K562 (cell line): ENCODE data around the gene ITPRIPL2. TPM values are rescaled to one million over a fixed set of nuclear protein-coding genes. Genes with fewer than 3 reads are reported as not detected.

Experiments
- ATAC-seq: fragments of 200-7000 bp; cut with Tn5 transposase; 3 replicates; pipeline ENCODE4 v1.9.1; 2020; ENCODE audit warnings: moderate library complexity
- BruUV-seq: library from RNA; stranded (reverse); fragments of 400-500 nt; replicated peaks from 2 replicates; lab custom pipeline; 2021; lab: Mats Ljungman, UMichigan
- CTCF ChIA-PET: fragments of 300-600 bp; formaldehyde crosslinking; extraction: SDS; loops from one replicate; lab custom pipeline; 2021; ENCODE audit warnings: low intra/inter-chr PET ratio; lab: Yijun Ruan, JAX
- POLR2A ChIA-PET: fragments of 300-600, 350-650 bp; sonication (Branson Sonifier 250); formaldehyde crosslinking; extraction: SDS; loops from one replicate; lab custom pipeline; 2021; ENCODE audit warnings: antibody characterized with exemption, inconsistent platforms; lab: Yijun Ruan, JAX
- DNase-seq, 4 experiments: peaks; one replicate each; pipeline versions ENCODE4 v3.0.0 to v3.0.0-alpha.2; 2011 to 2018; ENCODE audit warnings: low spot score in 3 of 4, mixed read lengths in 3 of 4; ENCODE audit errors: extremely low read depth in 1 of 4
- FAIRE-seq: peaks from 2 replicates; lab custom pipeline; 2011; peaks lifted over from hg19 to GRCh38; lab: Jason Lieb, UNC
- H2AFZ ChIP-seq: 2 replicates; pipeline ENCODE4 v1.6.0; 2011; ENCODE audit warnings: low read depth, low read length, control low read depth, inconsistent platforms
- H3K27ac ChIP-seq: fragments of 200-600 bp; 3 replicates; pipeline ENCODE4 v1.8.0; 2011; ENCODE audit warnings: low read depth, mild to moderate bottlenecking, control low read depth, inconsistent platforms, low read length, moderate library complexity, mixed read lengths; ENCODE audit errors: extremely low read depth
- H3K27me3 ChIP-seq, 2 experiments: fragments of 300-600 bp in 1 of 2; 2 replicates in 1 of 2; 3 replicates in 1 of 2; pipeline versions ENCODE4 v1.6.0 to v1.8.0; 2011; ENCODE audit warnings: inconsistent platforms in 2 of 2, low read length in 2 of 2, mild to moderate bottlenecking in 1 of 2, mixed read lengths in 1 of 2, moderate library complexity in 1 of 2; ENCODE audit not compliant: control insufficient read depth in 2 of 2, insufficient read depth in 2 of 2
- H3K36me3 ChIP-seq: fragments of 300-600 bp; 3 replicates; pipeline ENCODE4 v1.8.0; 2011; ENCODE audit warnings: mild to moderate bottlenecking, low read length, inconsistent platforms; ENCODE audit not compliant: control insufficient read depth, insufficient read depth
- H3K4me1 ChIP-seq, 2 experiments: fragments of 200-600 bp in 1 of 2; replicated peaks in 1 of 2; 2 replicates in 1 of 2; 3 replicates in 1 of 2; pipeline versions ENCODE4 v1.5.1 to v1.8.0; 2011; ENCODE audit warnings: inconsistent platforms in 2 of 2, low read length in 2 of 2, mild to moderate bottlenecking in 1 of 2, mixed read lengths in 1 of 2, moderate library complexity in 1 of 2; ENCODE audit not compliant: control insufficient read depth in 2 of 2, insufficient read depth in 2 of 2
- H3K4me2 ChIP-seq: 2 replicates; pipeline ENCODE4 v1.6.1; 2011; ENCODE audit warnings: low read length, control low read depth, inconsistent platforms, mixed read lengths; ENCODE audit not compliant: insufficient read depth
- H3K4me3 ChIP-seq: fragments of 200-600 bp; sonication (generic), shearing (Covaris generic); 2 replicates; pipeline ENCODE4 v1.5.1; 2016; ENCODE audit warnings: control low read depth, inconsistent platforms
- H3K79me2 ChIP-seq: fragments of 200-600 bp; 3 replicates; pipeline ENCODE4 v1.8.0; 2011; ENCODE audit warnings: low read length, inconsistent platforms; ENCODE audit not compliant: control insufficient read depth, insufficient read depth
- H3K9ac ChIP-seq, 2 experiments: 2 replicates each; pipeline versions ENCODE4 v1.6.0 to v1.6.1; 2011; ENCODE audit warnings: low read depth in 2 of 2, low read length in 2 of 2, control low read depth in 1 of 2, inconsistent platforms in 1 of 2, mild to moderate bottlenecking in 1 of 2, mixed read lengths in 1 of 2; ENCODE audit not compliant: insufficient read depth in 1 of 2
- H3K9me1 ChIP-seq: one replicate; pipeline ENCODE4 v1.6.0; 2011; ENCODE audit warnings: inconsistent platforms, mild to moderate bottlenecking, low read length, moderate library complexity; ENCODE audit not compliant: control insufficient read depth, insufficient read depth
- H3K9me3 ChIP-seq: replicated peaks from 2 replicates; pipeline ENCODE4 v1.5.1; 2011; ENCODE audit warnings: low read depth, low read length, inconsistent platforms; ENCODE audit not compliant: control insufficient read depth, insufficient read depth
- H4K20me1 ChIP-seq: replicated peaks from 2 replicates; pipeline ENCODE4 v1.6.1; 2011; ENCODE audit warnings: low read length, inconsistent platforms, mixed read lengths; ENCODE audit not compliant: control insufficient read depth, insufficient read depth
- ATF3 ChIP-seq, 2 experiments: fragments of 450-650 bp in 1 of 2; sonication (generic) in 1 of 2; formaldehyde crosslinking in 1 of 2; IDR thresholded peaks in 1 of 2; conservative IDR thresholded peaks in 1 of 2; 2 replicates each; pipeline versions ENCODE4 v1.6.1 to v1.8.1; 2016 to 2023; ENCODE audit warnings: mild to moderate bottlenecking in 2 of 2, moderate library complexity in 2 of 2, inconsistent platforms in 1 of 2, missing genetic modification reagents in 1 of 2
- FOSL1 ChIP-seq: fragments of 200-800 bp; sonication (Bioruptor generic); conservative IDR thresholded peaks from 2 replicates; pipeline ENCODE4 v1.6.1; 2016; ENCODE audit warnings: missing genetic modification characterization, missing compliant biosample characterization
- RBM22 ChIP-seq: fragments of 200-400 bp; formaldehyde crosslinking; IDR thresholded peaks from 2 replicates; pipeline ENCODE4 v1.6.1; 2018; ENCODE audit warnings: low read length, low read depth; ENCODE audit not compliant: poor library complexity, severe bottlenecking
- ZBTB9 ChIP-seq: fragments of 450-650 bp; formaldehyde crosslinking; IDR thresholded peaks from 2 replicates; pipeline ENCODE4 v1.4.0; 2020; ENCODE audit warnings: mild to moderate bottlenecking, moderate library complexity
- ZNF324 ChIP-seq: fragments of 250-450 bp; sonication (Bioruptor Pico); IDR thresholded peaks from 2 replicates; pipeline ENCODE4 v1.4.0; 2020; ENCODE audit warnings: mild to moderate bottlenecking
- ZNF668 ChIP-seq: fragments of 250-450 bp; sonication (Bioruptor Pico); IDR thresholded peaks from 2 replicates; pipeline ENCODE4 v1.8.0; 2022; ENCODE audit warnings: mild to moderate bottlenecking, inconsistent platforms
- WGBS: fragments of 100-300 bp; shearing (Covaris generic); methylation state at CpG from one replicate; pipeline ENCODE4 v1.1.6; 2016; ENCODE audit warnings: low coverage, mixed read lengths; ENCODE audit not compliant: insufficient coverage; ENCODE audit errors: missing lambda C conversion rate; 5-methylcytosine and 5-hydroxymethylcytosine counted together
- in situ Hi-C: fragments of 300-500 bp; cut with MboI; formaldehyde crosslinking; loops from 4 replicates; pipeline ENCODE4 v1.15.0; 2018; ENCODE audit warnings: inconsistent platforms, mixed read lengths
- intact Hi-C: fragments of 100-400 bp; cut with micrococcal nuclease; formaldehyde crosslinking; loops from 2 replicates; pipeline ENCODE4 v1.14.2; 2022
- polyA plus RNA-seq, 8 experiments: library from polyadenylated mRNA; depleted of rRNA in 4 of 8; stranded (reverse) in 5 of 8; unstranded in 3 of 8; fragments of >200 nt; fragmentation: Nextera tagmentation in 2 of 8; fragmentation: Illumina TruSeq in 1 of 8; extraction: Ambion mirVana in 2 of 8; extraction: Trizol in 1 of 8; gene quantifications; 2 replicates each; pipeline versions ENCODE4 v1.2.1 to v1.2.3, GENCODE V29; 2011 to 2014; ENCODE audit warnings: inconsistent platforms in 1 of 8, missing spikeins in 1 of 8
- total RNA-seq, 7 experiments: library from RNA; depleted of rRNA in 6 of 7; stranded (reverse); fragments of >200 nt in 6 of 7; fragmentation: Illumina TruSeq in 2 of 7; extraction: Trizol in 2 of 7; gene quantifications; 2 replicates each; pipeline versions ENCODE4 v1.2.1 to v1.2.3, GENCODE V29; 2011 to 2021; ENCODE audit warnings: low replicate concordance in 1 of 7

ITPRIPL2 gene
- total and polyA plus RNA-seq, 9 of the 15 experiments (the other 6 are each of a cell fraction or from before 2014, with no cell fraction given): 0.04 to 2.2 (median 0.58) TPM

- ChIA-PET POLR2A (no interaction called here), CTCF (no interaction called here)
- ATAC-seq: no peak
- intact Hi-C loops: no loop called here
- FAIRE-seq: no peak
- H3K9me3 ChIP-seq: no peaks in the 10 kb centered on the region; the same call in 1 of the 2 replicates
- TF ChIP-seq ZNF668 (CRISPR knock-in tag): no peak
- no peak for TF ChIP-seq FOSL1 (tag)
- peak; percentile 75 for TF ChIP-seq ZNF324 (CRISPR knock-in tag)
- no peak for TF ChIP-seq ZBTB9 (CRISPR knock-in tag)
- no peaks in the 10 kb centered on the region for H3K79me2 ChIP-seq
- H3K4me1 ChIP-seq: peaks cover 0 to 8% of the 10 kb centered on the region in 2 experiments; a peak in 2 of 5 replicates
- no peak overlapping the region for H3K4me3 ChIP-seq
- DNase-seq: no peak
- H4K20me1 ChIP-seq: no peaks in the 10 kb centered on the region
- no peak overlapping the region for H2AFZ ChIP-seq
- WGBS: 0% methylated on average over 1 of the region's 1 CpG
- H3K9me1 ChIP-seq: no peaks in the 10 kb centered on the region
- no peaks in the 10 kb centered on the region for H3K36me3 ChIP-seq
- H3K4me2 ChIP-seq: no peak overlapping the region
- peaks cover 2 to 26% of the 10 kb centered on the region in 2 experiments; a peak in 3 of 5 replicates for H3K27me3 ChIP-seq
- H3K27ac ChIP-seq: no peak overlapping the region
- in situ Hi-C loops: no loop called here
- no TSS peak for BruUV-seq
- H3K9ac ChIP-seq: no peak overlapping the region
Observed at GRCh38 chr16:19163215-19163614, 49.5 kb downstream of the ITPRIPL2 start.

GRCh38 chr16:19164285-19164684 is 50.5 kb downstream of the ITPRIPL2 start:
- Histone ChIP-seq H2AFZ (no peak overlapping the region), H3K27ac (no peak overlapping the region), H3K9ac (no peak overlapping the region), H3K4me1 (peaks cover 0 to 17% of the 10 kb centered on the region in 2 experiments; a peak in 2 of 5 replicates), H3K4me2 (no peak overlapping the region), H3K9me3 (no peaks in the 10 kb centered on the region; the same call in 1 of the 2 replicates), H4K20me1 (no peaks in the 10 kb centered on the region), H3K9me1 (no peaks in the 10 kb centered on the region), H3K36me3 (no peaks in the 10 kb centered on the region), H3K4me3 (no peak overlapping the region), H3K79me2 (no peaks in the 10 kb centered on the region), H3K27me3 (peaks cover 2 to 25% of the 10 kb centered on the region in 2 experiments; a peak in 3 of 5 replicates)
- ChIA-PET POLR2A (interaction anchor here (1.0 kb wide), 1 partner anchor 19 kb away, joined by 4 read pairs; no protein-coding TSS in a partner anchor), CTCF (no interaction called here)
- DNase-seq (no peak), FAIRE-seq (no peak), ATAC-seq (no peak)
- intact Hi-C loops (no loop called here), in situ Hi-C loops (no loop called here)
- TF ChIP-seq ATF3 (IDR thresholded peaks at IDR 0.05) (0 out of 2 replicates have a peak, but pooled peaks have one; percentile 2), ATF3 (CRISPR knock-in tag; conservative IDR thresholded peaks at IDR 0.05) (no peak), RBM22 (no peak)
- no TSS peak for BruUV-seq
- 0% methylated on average over 4 of the region's 4 CpGs for WGBS
